HG03342 (cell line): ENCODE measurements around the gene LETM1.

Experiments used
- ATAC-seq: cut with Tn5 transposase; IDR thresholded peaks from one replicate; pipeline ENCODE4 v1.9.1; 2021; ENCODE audit warnings: mild to moderate bottlenecking, moderate library complexity; ENCODE audit not compliant: unreplicated experiment

Gene LETM1

DNA sequence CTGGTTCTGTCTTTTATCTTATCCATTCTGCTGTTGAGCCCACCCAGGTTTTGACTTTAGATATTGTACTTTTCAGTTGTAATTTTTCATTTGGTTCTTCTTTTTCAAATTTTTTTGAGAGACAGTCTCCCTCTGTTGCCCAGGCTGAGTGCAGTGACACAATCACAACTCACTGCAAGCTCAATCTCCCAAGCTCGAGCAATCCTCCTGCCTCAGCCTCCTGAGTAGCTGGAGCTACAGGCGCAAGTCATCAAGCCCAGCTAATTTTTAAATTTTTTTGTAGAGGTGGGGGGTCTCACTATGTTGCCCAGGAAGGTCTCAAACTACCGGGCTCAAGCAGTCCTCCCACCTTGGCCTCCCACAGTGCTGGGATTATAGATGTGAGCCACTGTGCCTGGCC lies 25.7 kb downstream of the LETM1 start:
- ATAC-seq, result no peak

DNA sequence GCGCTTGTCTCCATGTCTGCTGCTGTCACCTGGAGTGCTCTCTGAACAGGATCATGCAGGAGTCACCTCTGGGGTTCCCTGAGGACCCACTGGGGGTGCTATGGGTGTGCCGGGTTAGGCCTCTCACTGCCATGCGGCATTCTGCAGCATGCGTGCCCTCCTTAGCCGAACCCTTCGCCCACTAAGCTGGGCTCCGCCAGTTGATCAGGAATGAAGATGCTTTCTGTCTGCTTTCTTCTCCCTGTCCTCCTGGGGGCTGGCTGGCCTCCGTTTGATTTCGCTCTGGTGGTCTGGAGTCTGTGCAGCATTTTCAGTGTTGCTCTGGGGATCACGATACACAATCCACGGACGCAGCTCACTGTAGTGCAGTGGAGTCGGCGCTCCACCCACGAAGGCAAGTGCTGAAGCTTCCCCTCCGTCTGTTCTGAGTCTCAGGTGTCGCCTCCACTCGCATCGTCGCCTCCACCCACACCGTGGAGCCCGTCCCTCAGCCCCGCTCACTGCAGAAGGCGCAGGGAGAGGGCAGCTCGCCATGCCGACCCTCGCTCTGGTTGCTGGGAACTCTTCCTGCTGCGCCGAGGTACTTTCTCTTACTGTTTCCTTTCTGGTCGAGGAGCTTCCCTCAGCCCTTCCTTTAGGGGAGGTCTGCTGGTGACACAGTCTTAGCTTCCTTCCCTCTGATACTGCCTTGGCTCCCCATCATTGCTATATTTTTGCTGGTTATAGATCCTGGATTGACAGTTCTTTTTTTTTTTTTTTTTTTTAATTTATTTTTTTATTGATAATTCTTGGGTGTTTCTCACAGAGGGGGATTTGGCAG lies 29.2 kb downstream of the LETM1 start:
- ATAC-seq, result no peak

DNA sequence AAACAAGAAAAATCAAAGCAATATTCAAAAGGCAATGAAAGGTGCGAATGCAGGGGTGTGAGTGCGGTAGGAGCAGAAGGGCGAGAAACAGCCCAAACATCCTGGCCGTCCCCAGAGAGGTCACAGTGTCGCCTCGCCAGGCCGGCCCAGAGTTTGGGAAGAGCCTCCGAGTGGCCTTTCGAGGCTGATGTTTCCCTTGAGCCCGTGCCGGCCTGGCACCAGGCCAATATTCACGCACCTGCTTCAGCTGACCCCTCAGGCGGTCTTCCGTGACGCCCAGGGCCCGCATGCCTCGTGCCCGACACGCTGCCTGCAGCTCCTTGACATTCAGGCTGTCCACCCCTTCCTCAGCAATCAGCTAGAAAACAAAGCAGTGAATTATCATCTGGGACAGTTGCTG lies 30.6 kb downstream of the LETM1 start:
- no peak for ATAC-seq

DNA sequence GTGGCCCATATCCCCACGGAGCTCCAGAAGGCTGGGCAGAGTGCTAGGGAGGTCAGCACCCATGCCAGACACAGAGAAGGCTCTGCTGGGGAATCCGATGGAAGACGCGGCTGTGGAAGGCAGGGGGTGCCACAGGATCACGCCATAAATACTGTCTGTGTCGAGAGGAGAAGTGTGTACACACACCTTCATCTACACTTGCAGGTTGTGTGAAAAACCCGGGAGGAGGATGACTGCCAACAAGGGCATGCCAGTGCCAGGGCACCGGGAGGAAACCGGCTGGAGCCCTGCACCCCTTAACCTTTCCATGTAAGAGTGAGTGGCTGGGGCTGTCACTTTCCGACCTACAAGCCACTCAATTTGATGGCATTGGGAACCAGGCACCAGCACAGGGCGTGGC lies 31.2 kb downstream of the LETM1 start:
- no peak for ATAC-seq

DNA sequence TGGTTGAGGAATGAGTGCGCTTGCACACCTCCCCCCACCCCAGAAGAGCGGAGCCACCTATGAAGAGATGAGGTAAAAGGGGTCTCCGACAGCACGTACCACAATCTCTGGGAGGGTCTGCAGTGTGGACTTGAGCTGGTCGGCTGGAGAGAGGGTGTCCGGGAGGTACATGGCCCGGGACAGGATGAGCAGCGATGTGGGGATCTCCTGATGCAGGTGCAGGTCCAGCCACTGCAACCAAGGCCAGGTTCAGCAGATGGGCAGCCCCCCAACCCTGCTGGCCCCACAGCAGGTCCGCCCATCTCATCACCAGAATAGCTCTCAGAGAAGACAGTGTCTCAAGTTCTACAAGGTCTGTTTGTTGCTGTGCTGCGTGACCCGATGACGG lies 32.4 kb downstream of the LETM1 start:
- ATAC-seq, result no peak

DNA sequence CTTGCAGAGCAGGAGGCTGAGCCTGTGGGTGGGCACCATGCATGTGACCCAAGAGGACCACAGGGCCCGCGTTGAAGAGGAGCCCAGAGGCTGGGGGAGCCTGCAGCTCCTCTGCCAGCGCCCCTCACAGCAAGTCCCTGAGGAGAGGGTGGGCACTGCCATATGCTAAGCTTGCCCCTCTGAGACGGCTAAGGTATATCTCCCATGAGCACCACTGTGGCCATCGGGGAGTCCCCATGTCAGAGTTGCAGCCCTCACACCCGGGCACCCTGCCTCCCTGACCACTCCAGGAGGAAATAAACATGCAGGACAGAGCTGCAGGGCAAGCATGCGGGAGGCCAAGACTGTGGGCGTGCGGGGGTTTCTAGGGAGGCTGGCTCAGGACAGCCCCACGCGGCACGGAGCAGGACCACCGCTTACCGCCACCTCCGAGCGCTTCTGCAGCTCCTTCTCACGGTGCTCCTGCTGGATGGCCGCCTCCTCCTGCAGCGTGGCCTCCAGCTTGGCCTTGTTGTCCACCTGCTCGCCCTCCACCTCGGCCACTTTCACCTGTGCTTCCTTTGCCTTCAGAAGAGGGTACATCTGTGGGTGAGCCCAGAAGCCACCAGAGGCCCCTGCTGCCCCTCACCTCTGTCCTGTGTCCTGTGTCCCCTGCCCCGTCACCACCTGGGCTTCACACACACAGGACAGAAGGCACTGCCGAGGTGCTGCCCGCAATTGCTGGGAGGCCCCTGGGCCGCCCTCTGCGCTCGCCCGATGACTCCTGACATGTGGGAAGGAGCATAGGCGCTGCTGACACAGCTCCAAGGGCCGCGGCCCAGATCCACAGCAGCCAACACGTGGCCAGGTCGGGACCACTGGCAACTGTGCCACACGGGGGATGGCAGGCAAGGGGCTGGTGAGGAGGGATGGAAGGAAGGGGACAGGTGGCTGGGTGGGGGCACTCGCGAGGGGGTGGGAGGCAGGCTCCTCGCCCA lies 33.1 kb downstream of the LETM1 start:
- ATAC-seq, result no peak

DNA sequence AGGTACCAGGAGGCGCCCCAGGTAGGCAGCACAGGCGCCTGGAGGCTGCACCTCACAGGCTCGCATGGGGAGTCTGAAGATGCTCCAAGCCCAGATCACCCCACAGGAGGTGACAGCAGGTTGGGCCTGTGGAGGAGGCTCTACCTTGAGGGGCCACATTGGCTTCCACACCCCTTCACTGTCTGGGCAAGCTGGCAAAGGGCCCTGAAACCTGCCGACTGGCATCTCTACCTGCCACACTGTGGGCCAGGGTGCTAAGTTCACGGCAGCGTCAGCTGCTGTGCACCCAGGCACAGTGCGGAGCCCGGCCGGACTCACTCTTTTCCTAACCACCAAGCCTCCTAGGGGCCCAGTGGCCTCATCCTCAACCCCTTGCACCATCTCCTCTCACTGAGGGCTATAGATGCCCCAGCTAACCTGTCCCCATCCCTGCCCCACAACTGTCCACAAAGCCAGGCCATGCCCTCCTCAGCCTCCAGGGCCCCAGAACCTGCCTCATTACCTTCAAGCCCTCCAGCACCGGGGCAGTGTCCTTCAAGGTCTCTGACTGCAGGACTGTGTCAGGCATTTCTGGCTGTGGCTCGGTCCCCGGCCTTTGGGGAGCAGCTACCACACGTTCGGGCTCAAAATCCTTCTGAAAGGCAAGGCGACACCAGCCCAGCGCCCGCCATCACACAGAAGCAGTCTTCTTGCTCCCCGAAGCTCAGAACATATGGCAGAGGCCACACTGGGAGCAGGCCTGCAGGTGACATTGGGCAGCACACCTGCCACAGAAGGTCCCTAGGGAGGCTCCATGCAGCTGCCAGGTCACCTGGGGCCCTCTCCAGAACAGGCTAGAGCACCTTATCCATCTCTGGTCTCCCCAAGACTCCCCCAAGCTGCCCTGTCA lies 34.0 kb downstream of the LETM1 start:
- no peak for ATAC-seq

DNA sequence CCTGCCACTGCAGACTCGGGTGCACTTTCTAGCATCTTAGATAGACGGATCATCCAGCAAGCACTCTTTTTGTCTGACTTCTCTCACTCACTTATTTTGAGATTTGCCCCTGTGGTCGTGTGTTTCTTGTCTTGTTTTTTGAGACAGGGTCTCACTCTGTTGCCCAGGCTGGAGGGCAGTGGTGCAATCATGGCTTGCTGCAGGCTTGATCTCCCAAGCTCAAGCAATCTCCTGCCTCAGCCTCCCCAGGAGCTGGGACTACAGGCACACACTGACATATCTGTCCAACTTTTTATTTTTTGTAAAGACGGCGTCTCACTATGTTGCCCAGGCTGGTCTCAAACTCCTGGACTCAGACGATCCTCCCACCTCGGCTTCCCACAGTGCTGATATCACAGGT lies 36.1 kb downstream of the LETM1 start:
- ATAC-seq, result no peak

DNA sequence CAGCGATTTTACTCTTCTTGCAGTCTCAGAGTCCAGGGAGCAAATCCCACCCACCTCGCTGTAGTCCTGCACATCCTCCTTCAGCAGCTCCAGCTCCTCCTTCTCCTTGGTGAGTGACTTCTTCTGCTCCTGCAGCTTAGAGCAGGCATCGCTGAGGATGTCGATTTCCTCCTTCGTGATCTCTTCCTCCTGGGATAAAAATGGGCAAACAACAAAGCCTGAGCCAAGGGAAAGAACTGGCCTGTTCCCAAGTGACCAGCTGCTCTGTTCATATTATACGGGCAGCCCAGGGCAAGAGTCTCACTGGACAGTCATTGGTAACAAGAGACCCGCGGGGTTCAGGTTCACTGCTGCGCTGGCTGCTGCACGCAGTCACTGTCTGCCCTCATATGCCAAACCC lies 36.7 kb downstream of the LETM1 start:
- no peak for ATAC-seq

DNA sequence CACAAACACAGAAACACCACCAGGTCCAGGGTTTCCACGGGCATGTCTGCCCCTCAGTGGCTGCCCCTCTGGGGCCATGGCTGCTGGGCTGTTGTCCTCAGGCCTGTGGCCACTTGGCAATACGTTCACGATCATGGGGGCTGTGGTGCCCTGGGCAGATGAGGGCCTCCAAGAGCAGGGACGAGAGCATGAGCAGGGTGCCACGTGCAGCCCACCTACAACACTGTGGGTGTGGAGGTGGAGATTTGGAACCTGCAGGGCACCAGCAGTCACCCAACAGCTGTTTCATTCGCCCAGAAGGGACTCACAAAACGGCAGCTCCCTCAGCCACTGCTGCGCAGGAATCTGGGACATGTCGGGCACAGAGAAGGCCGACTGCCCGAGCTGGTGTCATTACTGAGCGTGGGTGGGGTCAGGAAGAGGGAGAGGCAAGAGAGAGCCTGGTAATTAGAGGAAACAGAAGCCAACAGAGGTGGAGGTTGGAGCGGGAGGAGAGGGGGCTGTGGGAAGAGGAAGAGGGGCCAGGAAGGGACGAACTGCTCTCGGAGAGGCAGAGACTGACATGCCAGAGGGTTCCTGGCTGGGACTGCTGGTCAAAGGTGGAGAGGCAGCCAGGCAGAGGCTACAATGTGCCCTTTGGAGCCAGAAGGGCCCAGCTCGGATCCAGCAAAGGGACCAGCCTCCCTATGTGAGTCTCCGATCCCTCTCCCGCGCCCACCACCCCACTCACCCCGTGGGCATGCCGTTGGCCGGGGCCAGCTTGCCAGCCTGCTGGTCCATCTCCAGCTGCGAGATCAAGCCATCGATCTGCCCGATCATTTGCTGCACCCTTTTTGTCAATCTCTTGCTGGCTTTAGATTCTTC lies 39.7 kb downstream of the LETM1 start:
- no peak for ATAC-seq

DNA sequence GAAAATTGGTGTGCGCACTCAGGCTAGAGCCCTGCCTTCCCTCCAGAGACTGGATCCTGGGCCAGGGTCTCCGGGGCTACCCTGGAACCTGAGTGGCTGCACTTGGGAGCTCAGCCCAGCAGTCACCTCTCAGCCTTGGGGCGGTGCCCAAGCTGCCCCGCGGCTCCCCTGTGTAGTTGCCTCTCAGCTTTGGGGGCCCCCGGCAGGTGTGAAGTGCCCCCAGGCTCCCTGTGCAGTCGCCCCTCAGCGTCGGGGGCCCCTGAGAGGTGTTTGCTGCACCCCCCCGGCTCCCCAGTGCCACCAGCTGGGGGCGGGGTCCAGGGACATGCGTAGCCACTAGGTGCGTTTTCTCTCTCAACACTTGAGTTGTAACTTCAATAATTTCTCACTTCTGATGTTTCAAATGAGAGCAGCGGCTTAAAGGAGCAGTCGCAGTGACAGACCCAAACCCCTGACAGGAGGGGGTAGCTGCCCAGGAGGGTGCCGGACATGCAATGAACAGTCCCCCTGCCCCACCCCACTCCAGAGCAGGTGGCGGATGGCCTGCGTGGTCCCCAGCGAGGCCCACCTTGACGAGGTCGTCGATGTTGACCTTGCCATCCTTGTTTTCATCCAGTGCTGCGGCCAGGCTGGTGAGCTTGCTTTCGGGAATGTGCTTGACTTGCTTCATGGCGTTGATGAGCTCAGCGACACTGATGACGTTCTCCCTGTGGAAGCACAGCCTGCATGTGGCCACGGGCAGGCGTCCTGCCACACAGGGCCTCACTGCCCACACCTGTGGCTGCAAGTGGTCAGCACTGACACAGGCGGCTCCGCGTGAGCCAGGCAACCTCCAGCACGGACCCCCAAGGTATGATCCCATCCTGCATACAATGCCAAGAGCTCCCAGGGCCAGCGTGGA lies 40.6 kb downstream of the LETM1 start:
- ATAC-seq, result no peak

DNA sequence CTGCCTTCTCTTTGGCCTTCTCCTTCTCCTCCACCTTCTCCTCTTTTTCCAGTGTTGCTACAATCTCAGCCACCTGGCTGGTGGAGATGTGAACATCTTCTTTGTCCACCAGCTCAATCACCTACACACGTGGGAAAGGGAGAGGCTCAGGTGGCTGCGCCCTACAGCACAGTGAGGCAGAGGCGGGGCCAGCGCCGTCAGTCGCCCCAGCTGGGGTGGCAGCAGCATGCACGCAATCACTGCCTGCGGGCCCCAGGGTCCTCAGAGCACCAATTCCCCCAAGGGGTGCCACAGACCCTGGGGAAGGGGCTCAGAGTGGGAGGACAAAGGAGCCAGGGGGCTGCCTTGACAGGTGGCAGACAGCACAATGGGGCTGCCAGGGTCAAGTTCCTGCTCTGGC lies 41.5 kb downstream of the LETM1 start:
- ATAC-seq, result no peak

DNA sequence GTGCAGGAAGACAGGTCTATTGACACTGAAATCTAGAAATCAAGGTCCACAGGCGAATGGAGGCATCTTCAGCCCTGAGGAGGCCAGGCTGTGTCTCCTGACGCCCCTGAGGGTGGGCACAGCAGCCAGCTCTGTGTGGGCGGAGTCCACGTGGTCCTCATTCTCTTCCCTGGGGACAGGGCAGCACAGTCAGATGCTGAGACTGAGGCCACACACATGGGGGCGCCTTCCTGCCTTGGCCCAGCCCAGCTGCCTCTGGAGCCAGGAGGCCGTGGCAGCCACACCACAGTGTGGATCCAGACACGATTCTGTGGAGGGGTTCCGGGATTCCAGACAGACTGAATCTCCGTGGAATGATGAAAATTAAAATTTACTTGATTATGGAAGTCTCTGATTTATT lies 42.0 kb downstream of the LETM1 start:
- ATAC-seq, result no peak

DNA sequence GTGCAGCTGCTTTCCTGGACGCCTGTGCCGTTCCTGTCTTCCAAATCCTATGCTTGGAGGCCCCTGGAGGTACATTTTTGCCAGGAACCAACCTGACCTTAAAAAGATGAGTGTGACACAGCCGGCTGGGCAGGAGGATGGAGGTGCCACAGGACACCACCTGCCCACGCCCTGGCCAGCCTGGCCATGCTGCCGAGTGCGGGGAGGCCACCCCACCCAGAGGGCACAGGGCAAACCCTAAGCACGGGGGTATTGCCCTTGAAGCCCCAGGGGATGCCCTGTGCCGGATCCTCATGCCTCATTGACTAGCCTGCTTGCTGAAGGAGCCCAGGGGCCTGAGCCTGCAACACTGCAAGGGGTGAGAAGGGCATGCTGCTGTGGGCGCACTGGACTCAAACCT lies 42.7 kb downstream of the LETM1 start:
- no peak for ATAC-seq

DNA sequence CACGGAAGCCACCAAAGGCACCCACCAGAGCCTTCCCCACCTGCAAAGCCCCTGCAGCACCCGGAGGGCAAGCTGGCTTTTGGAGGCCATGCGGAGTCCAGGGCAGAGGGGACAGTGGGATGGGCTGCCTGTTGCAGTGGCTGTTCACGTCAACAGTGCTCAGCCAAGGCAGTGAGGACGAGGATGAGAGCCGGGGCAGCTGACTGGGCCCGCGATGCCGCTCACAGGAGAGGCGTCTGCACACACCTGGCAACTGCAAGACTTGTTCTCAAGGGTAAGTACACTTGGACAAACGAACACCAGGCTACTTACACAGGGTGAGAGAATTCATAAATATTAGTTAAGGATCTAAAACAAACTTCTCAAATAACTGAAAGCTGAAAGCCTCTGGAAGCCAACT lies 43.2 kb downstream of the LETM1 start:
- ATAC-seq, result no peak

DNA sequence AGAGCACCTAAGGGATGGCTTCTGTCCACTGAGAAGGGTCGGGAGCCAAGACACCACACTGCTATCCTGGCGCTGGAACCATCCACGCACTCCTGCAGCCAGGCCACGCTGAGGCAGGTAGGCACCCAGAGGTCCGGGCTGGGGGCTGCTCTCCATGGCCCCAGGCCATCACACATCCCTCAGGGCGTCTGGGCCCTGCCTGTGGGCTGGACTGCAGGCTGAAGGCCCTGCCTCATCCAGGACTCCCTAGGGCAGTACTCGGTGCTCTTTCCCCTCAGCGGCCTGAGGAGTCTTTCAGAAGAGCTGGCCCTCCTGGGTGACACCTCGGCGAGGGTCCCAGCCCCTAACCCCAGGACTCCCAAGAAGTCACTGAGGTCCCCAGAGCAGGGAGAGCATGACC lies 45.2 kb downstream of the LETM1 start:
- ATAC-seq, result no peak

DNA sequence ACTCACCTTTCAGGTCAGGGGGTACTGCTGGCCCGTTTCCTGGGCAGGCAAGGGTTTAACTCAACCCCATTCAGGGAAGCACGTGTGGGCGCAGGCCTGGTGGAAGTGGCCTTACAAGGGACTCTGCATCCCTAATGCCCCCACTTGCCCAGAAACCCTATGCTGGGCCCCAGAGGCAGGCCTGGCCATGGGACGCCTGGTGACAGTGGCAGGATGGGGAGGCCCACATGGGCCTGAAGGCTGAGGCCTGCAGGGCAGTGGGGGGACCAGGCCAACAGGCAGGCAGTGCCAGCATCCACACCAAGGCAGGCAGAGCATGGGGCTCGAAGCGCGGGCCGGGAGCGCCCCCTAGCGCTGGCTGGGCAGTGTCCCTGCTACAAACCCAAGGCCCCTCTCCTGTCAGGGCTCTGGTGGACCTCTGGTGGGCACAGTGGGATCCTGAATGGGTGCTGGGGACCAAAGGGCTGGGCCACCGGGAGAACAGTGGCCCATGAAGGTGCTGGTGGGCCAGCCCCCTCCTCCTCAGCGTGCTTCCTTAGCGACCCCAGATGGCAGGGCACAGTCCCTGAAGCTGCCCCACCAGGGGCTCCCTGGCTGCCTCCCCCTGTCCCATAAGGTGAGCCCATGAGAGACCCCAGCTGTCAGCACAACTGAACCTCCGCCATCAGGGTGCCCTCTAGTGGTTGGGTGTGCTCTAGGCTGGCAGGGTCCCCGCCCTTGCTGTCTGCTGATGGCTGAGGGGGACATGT lies 46.0 kb downstream of the LETM1 start:
- peak; percentile 70 for ATAC-seq
